Pancreas (tissue), 10 donors: Measurements from ENCODE around the gene TANGO2. TPM values are rescaled to one million over a fixed set of nuclear protein-coding genes. Genes with fewer than 3 reads are reported as not detected.
A peak's percentile ranks its signal among the peaks of the same experiment; 100 is the strongest.

ENCODE experiments used
- ATAC-seq, 4 donors: fragments of 200-7000 bp; cut with Tn5 transposase; one replicate each; pipeline versions ENCODE4 v1.8.0 to v1.9.1; 2020; ENCODE audit warnings: mild to moderate bottlenecking in 4 of 4, moderate library complexity in 4 of 4
- DNase-seq, 6 donors: peaks; one replicate each; pipeline ENCODE4 v3.0.0-alpha.2; 2020
- FAIRE-seq: peaks from 2 replicates; lab custom pipeline; 2012; peaks lifted over from hg19 to GRCh38; lab: Jason Lieb, UNC
- H3K27ac ChIP-seq, 4 donors: fragments of 200-600 bp; sonication (generic); 1 replicate in 3 of 4; 2 replicates in 1 of 4; pipeline versions ENCODE4 v1.5.0 to v1.8.0; 2020
- H3K27me3 ChIP-seq, 4 donors: fragments of 200-600 bp; one replicate each; pipeline ENCODE4 v1.8.0; 2021
- H3K36me3 ChIP-seq, 3 donors: fragments of 200-600 bp; sonication (generic) in 1 of 3; one replicate each; pipeline versions ENCODE4 v1.5.0 to v1.8.0; 2020 to 2021
- H3K4me1 ChIP-seq, 3 donors: fragments of 200-600 bp; one replicate each; pipeline ENCODE4 v1.8.0; 2021
- H3K4me3 ChIP-seq, 4 donors: fragments of 200-600 bp; sonication (generic) in 2 of 4; one replicate each; pipeline versions ENCODE4 v1.5.0 to v1.8.0; 2020 to 2021
- H3K9me3 ChIP-seq, 4 donors: fragments of 200-600 bp; one replicate each; pipeline ENCODE4 v1.8.0; 2021
- CTCF ChIP-seq, 4 donors: fragments of 200-600 bp; sonication (generic) in 3 of 4; IDR thresholded peaks; one replicate each; pipeline versions ENCODE4 v1.5.0 to v1.8.0; 2021; ENCODE audit warnings: antibody characterized with exemption in 4 of 4
- WGBS, 2 donors: extraction: QIAGEN DNeasy Blood & Tissue Kit; methylation state at CpG; one replicate each; pipeline ENCODE4 v1.1.7; 2013; 5-methylcytosine and 5-hydroxymethylcytosine counted together
- intact Hi-C, 3 donors: fragments of 100-400 bp; cut with DNase I; formaldehyde crosslinking; loops; one replicate each; pipeline versions ENCODE4 v1.11.1 to v1.14.2; 2022
- polyA plus RNA-seq, 2 donors: library from polyadenylated mRNA; stranded (reverse); fragments of 200-250 nt; gene quantifications; one replicate each; pipeline ENCODE4 v1.2.3, GENCODE V29; 2013
- total RNA-seq, 6 donors: library from RNA; stranded (reverse); fragmentation: NEBNext Ultra II Directional in 4 of 6; extraction: Animal tissue kit (Norgen Biotek cat#: 25700) in 4 of 6; gene quantifications; one replicate each; pipeline versions ENCODE4 v1.2.1 to v1.2.4, GENCODE V29; 2021 to 2023
- donor health status: healthy with polysubstance abuse.
- donor health status: DM: no; HTN: no; CAD: no; lungs with moderate emphysema.
- donor health status: DM: no; HTN: no; CAD: no.
- donor health status: control.
- donor health status: control.
- donor health status: Bipolar disorder and iron deficiency.
- donor health status: DM: yes; HTN: yes; CAD: no.
- donor health status: DM: no; HTN: no; CAD: no.
- donor health status: DM: no; HTN: no; CAD: no.
- donor health status: DM: yes; HTN: yes; CAD: no.

The TANGO2 gene
- total and polyA plus RNA-seq, 8 donors: 4.0 to 20.4 (median 11.5) TPM

- WGBS, 2 donors: 95 to 96% methylated on average over 46 of the region's 46 CpGs
- intact Hi-C loops: loop anchor here in 2 of 3 donors (10.0 kb wide), 3 partner anchors 51 to 311 kb away; partner anchors contain the start of gene TANGO2 (in 1 of the 2)
- H3K9me3 ChIP-seq: no peaks in the 10 kb centered on the region
- DNase-seq (no peak), ATAC-seq (no peak), FAIRE-seq (no peak)
- no peak overlapping the region for H3K4me3 ChIP-seq
- no peaks in the 10 kb centered on the region for H3K27me3 ChIP-seq
- no peak for TF ChIP-seq CTCF (IDR thresholded peaks at IDR 0.05)
- H3K36me3 ChIP-seq: no peaks in the 10 kb centered on the region
- no peaks in the 10 kb centered on the region for H3K4me1 ChIP-seq
- no peak overlapping the region for H3K27ac ChIP-seq
Measured at GRCh38 chr22:19973551-19974267, 47.2 kb upstream of the TANGO2 start.

- H3K27ac ChIP-seq: no peak overlapping the region
- H3K27me3 ChIP-seq: no peaks in the 10 kb centered on the region
- H3K4me3 ChIP-seq: no peak overlapping the region
- H3K9me3 ChIP-seq: no peaks in the 10 kb centered on the region
- no peak for TF ChIP-seq CTCF (IDR thresholded peaks at IDR 0.05)
- intact Hi-C loops: loop anchor here in 2 of 3 donors (10.0 kb wide), 3 partner anchors 50 to 310 kb away; partner anchors contain the start of gene TANGO2 (in 1 of the 2)
- DNase-seq (peak in 1 of 6 donors; percentile 46), FAIRE-seq (no peak), ATAC-seq (peak in 3 of 4 donors; percentile 32 to 51 (median 48))
- no peaks in the 10 kb centered on the region for H3K4me1 ChIP-seq
- 81 to 86% methylated on average over 11 of the region's 11 CpGs for WGBS, 2 donors
- H3K36me3 ChIP-seq: no peaks in the 10 kb centered on the region
Measured at GRCh38 chr22:19974268-19974861, 46.5 kb upstream of the TANGO2 start.

- 76 to 87% methylated on average over 13 of the region's 13 CpGs for WGBS, 2 donors
- no peak for FAIRE-seq
- intact Hi-C loops: loop anchor here in 2 of 3 donors (10.0 kb wide), 3 partner anchors 50 to 310 kb away; partner anchors contain the start of gene TANGO2 (in 1 of the 2)
Measured at GRCh38 chr22:19974935-19975706, 45.8 kb upstream of the TANGO2 start.

GRCh38 chr22:19975707-19976035 lies 45.2 kb upstream of the TANGO2 start:
- ATAC-seq (no peak), DNase-seq (no peak), FAIRE-seq (no peak)
- Histone ChIP-seq H3K27me3 (no peaks in the 10 kb centered on the region), H3K36me3 (no peaks in the 10 kb centered on the region), H3K27ac (no peak overlapping the region), H3K4me3 (no peak overlapping the region), H3K4me1 (no peaks in the 10 kb centered on the region), H3K9me3 (no peaks in the 10 kb centered on the region)
- intact Hi-C loops: loop anchor here in 2 of 3 donors (10.0 kb wide), 3 partner anchors 49 to 309 kb away; partner anchors contain the start of gene TANGO2 (in 1 of the 2)
- 83 to 90% methylated on average over 4 of the region's 4 CpGs for WGBS, 2 donors
- no peak for TF ChIP-seq CTCF (IDR thresholded peaks at IDR 0.05)

More at GRCh38 chr22:19974935-19975706, 45.8 kb upstream of the TANGO2 start:
- ATAC-seq (peak in 1 of 4 donors; percentile 3), DNase-seq (no peak)
- no peak for TF ChIP-seq CTCF (IDR thresholded peaks at IDR 0.05)
- H3K36me3 ChIP-seq: no peaks in the 10 kb centered on the region
- no peak overlapping the region for H3K4me3 ChIP-seq
- H3K27me3 ChIP-seq: no peaks in the 10 kb centered on the region
- H3K9me3 ChIP-seq: no peaks in the 10 kb centered on the region
- H3K4me1 ChIP-seq: no peaks in the 10 kb centered on the region
- H3K27ac ChIP-seq: no peak overlapping the region
